Fibroblast of pulmonary artery (primary cell): ENCODE measurements around the gene ABCC12.

Experiments
- DNase-seq: peaks from one replicate; pipeline ENCODE4 v3.0.0-alpha.2; 2010; ENCODE audit warnings: low read depth
- H3K4me3 ChIP-seq: replicated peaks from 2 replicates; pipeline ENCODE4 v1.5.1; 2011; ENCODE audit warnings: low read depth, mild to moderate bottlenecking, control low read depth, low read length, moderate library complexity
- CTCF ChIP-seq: IDR thresholded peaks from 2 replicates; pipeline ENCODE4 v1.5.1; 2011; ENCODE audit warnings: mild to moderate bottlenecking, control low read depth, low read length, inconsistent platforms; ENCODE audit errors: missing control alignments

The ABCC12 gene

GRCh38 chr16:48143812-48144368 is 11.9 kb downstream of the ABCC12 start:
- DNase-seq: no peak
- no peak for TF ChIP-seq CTCF
- H3K4me3 ChIP-seq: no peak overlapping the region

GRCh38 chr16:48140821-48141220 is 15.0 kb downstream of the ABCC12 start:
- no peak for DNase-seq
- TF ChIP-seq CTCF: no peak
- no peak overlapping the region for H3K4me3 ChIP-seq

GRCh38 chr16:48139517-48139916 is 16.3 kb downstream of the ABCC12 start:
- H3K4me3 ChIP-seq: no peak overlapping the region
- no peak for TF ChIP-seq CTCF
- DNase-seq: no peak

DNA sequence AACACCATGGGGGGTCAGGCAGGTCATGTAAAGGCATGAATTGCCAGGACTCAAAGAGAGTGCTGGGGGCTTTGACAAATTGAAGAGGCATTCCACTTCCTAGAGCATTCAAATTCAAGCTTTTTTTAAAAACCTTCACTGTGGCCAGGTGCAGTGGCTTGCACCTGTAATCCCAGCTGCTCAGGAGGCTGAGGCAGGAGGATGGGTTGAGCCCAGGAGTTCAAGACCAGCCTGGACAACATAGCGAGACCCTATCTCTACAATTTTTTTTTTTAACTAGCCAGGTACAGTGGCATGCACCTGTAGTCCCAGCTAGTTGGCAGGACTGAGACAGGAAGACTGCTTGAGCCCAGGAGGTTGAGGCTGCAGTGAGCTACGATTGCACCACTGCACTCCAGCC is 17.2 kb downstream of the ABCC12 start:
- no peak overlapping the region for H3K4me3 ChIP-seq
- TF ChIP-seq CTCF: no peak
- no peak for DNase-seq

- TF ChIP-seq CTCF: no peak
- H3K4me3 ChIP-seq: no peak overlapping the region
- no peak for DNase-seq
Measured at GRCh38 chr16:48137822-48138221, 18.0 kb downstream of the ABCC12 start.

DNA sequence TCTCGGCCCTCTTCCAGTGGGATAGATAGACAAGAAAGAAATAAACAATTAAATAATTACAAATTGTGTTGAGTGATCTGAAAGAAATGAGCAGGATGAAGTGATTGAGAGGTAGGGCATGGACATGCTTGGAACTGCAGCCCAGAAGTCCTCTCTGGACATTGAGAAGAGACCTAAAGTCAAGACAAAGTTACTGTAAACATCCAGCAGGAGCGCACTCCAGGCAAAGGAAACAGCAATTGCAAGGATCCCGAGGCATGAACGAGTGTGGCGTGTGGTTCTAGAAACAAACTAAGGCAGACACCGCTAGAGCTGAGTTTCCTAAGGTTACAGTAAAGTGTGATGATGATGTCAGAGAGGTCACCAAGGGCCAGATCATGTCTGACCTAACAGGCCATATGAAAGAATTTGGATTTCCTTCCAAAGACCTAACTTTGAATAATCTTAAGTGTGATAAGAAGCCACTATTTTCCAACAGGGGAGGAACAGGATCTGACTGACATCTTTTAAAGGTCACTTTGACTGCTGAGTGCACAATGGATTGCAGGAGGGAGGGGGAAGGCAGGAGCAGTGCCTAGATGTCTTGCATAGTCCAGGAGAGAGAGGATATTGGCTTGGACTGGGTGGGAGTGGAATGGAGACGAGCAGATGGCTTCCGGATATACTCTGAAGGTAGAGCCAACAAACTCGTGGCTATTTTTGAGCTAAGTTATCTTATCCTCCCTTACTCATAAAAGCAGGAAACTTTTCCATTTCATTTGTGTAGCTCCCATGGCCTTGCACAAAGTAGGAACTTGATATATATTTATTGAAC is 19.0 kb downstream of the ABCC12 start:
- no peak overlapping the region for H3K4me3 ChIP-seq
- DNase-seq: peak; percentile 60
- no peak for TF ChIP-seq CTCF
